ENCODE measurements around the gene CD82. TPM values are rescaled to one million over a fixed set of nuclear protein-coding genes. Genes with fewer than 3 reads are reported as not detected.
A peak's percentile ranks its signal among the peaks of the same experiment; 100 is the strongest.

CD82 gene
- polyA plus RNA-seq, 3 donors: 40.8 to 89.0 (median 43.0) TPM

- Mint-ChIP-seq H3K27ac (peak overlapping the region in 4 of 7 donors; percentile 43 to 80 (median 54)), H3K27me3 (ENCODE audit: low read depth in 3 of 3) (peaks cover 0 to 4% (median 0%) of the 10 kb centered on the region in 3 donors), H3K9me3 (peaks cover 0 to 2% (median 0%) of the 10 kb centered on the region in 7 donors), H3K36me3 (peaks cover 60 to 79% of the 10 kb centered on the region in 2 donors), H3K4me1 (peaks cover 11% of the 10 kb centered on the region), H3K4me3 (no peak overlapping the region)
- WGBS (ENCODE audit: insufficient coverage): 99% methylated on average over 11 of the region's 14 CpGs
- Histone ChIP-seq H3K27ac (ENCODE audit: low read depth in 1 of 2, low read length in 2 of 2) (no peak overlapping the region), H4K20me1 (ENCODE audit: insufficient read depth, low read length) (no peaks in the 10 kb centered on the region), H3K36me3 (replicated peaks in 1 of 2; ENCODE audit: control insufficient read depth in 1 of 2, insufficient read depth in 2 of 2, low read length in 2 of 2) (peaks cover 13 to 68% of the 10 kb centered on the region in 2 donors), H3K27me3 (ENCODE audit: control insufficient read depth in 2 of 2, insufficient read depth in 2 of 2, low read length in 2 of 2) (no peaks in the 10 kb centered on the region), H3K4me3 (replicated peaks in 1 of 3; ENCODE audit: low read depth in 2 of 3, low read length in 3 of 3) (no peak overlapping the region), H3K79me2 (ENCODE audit: insufficient read depth, low read length) (no peaks in the 10 kb centered on the region), H3K9ac (ENCODE audit: insufficient read depth, low read length, poor library complexity, severe bottlenecking) (no peak overlapping the region), H2AFZ (ENCODE audit: insufficient read depth, low read depth, low read length, poor library complexity, severe bottlenecking) (no peak overlapping the region), H3K9me3 (replicated peaks in 1 of 2; ENCODE audit: control insufficient read depth in 1 of 2, insufficient read depth in 1 of 2, low read length in 2 of 2) (no peaks in the 10 kb centered on the region), H3K4me2 (replicated peaks; ENCODE audit: extremely low read depth, low read length, poor library complexity, severe bottlenecking) (no peak overlapping the region), H3K4me1 (ENCODE audit: control insufficient read depth in 1 of 2, insufficient read depth in 2 of 2, low read length in 2 of 2) (peaks cover 4 to 6% of the 10 kb centered on the region in 2 donors)
- DNase-seq: no peak
- no peak for TF ChIP-seq CTCF (IDR thresholded peaks at IDR 0.05)
- intact Hi-C loops (cut with micrococcal nuclease): loop anchor here (1.0 to 2.0 kb wide), 2 partner anchors 59 kb away; no protein-coding TSS in a partner anchor
Observed at GRCh38 chr11:44615913-44616791, 50.7 kb downstream of the CD82 start.

- H3K4me3 Mint-ChIP-seq: no peak overlapping the region
- no peak overlapping the region for H3K27ac Mint-ChIP-seq
- Histone ChIP-seq H3K4me1 (ENCODE audit: control insufficient read depth in 1 of 2, insufficient read depth in 2 of 2, low read length in 2 of 2) (peaks cover 2 to 3% of the 10 kb centered on the region in 2 donors), H2AFZ (ENCODE audit: insufficient read depth, low read depth, low read length, poor library complexity, severe bottlenecking) (no peak overlapping the region), H4K20me1 (ENCODE audit: insufficient read depth, low read length) (no peaks in the 10 kb centered on the region), H3K27me3 (ENCODE audit: control insufficient read depth in 2 of 2, insufficient read depth in 2 of 2, low read length in 2 of 2) (no peaks in the 10 kb centered on the region), H3K9ac (ENCODE audit: insufficient read depth, low read length, poor library complexity, severe bottlenecking) (no peak overlapping the region), H3K4me2 (replicated peaks; ENCODE audit: extremely low read depth, low read length, poor library complexity, severe bottlenecking) (no peak overlapping the region), H3K27ac (ENCODE audit: low read depth in 1 of 2, low read length in 2 of 2) (no peak overlapping the region), H3K9me3 (replicated peaks in 1 of 2; ENCODE audit: control insufficient read depth in 1 of 2, insufficient read depth in 1 of 2, low read length in 2 of 2) (no peaks in the 10 kb centered on the region), H3K4me3 (replicated peaks in 1 of 3; ENCODE audit: low read depth in 2 of 3, low read length in 3 of 3) (no peak overlapping the region), H3K36me3 (replicated peaks in 1 of 2; ENCODE audit: control insufficient read depth in 1 of 2, insufficient read depth in 2 of 2, low read length in 2 of 2) (peaks cover 13 to 58% of the 10 kb centered on the region in 2 donors), H3K79me2 (ENCODE audit: insufficient read depth, low read length) (no peaks in the 10 kb centered on the region)
- TF ChIP-seq CTCF (IDR thresholded peaks at IDR 0.05): no peak
- H3K36me3 Mint-ChIP-seq: peaks cover 59 to 88% of the 10 kb centered on the region in 2 donors
- no peak for DNase-seq
- H3K4me1 Mint-ChIP-seq: peaks cover 14% of the 10 kb centered on the region
- H3K9me3 Mint-ChIP-seq: peaks cover 0 to 3% (median 0%) of the 10 kb centered on the region in 7 donors
- peaks cover 4 to 10% (median 6%) of the 10 kb centered on the region in 3 donors for H3K27me3 Mint-ChIP-seq (ENCODE audit: low read depth in 3 of 3)
- WGBS (ENCODE audit: insufficient coverage): 98% methylated on average over 13 of the region's 18 CpGs
- intact Hi-C loops (cut with micrococcal nuclease): loop anchor here in 1 of 2 donors (2.0 kb wide), 1 partner anchor 61 kb away; no protein-coding TSS in a partner anchor
Observed at GRCh38 chr11:44617671-44618461, 52.4 kb downstream of the CD82 start.

Measured in CD14-positive monocyte (primary cell).